NB4 (cell line): ENCODE data around the gene WDR37.
A peak's percentile ranks its signal among the peaks of the same experiment; 100 is the strongest.

Experiments used
- DNase-seq: peaks from one replicate; pipeline ENCODE4 v3.0.0; 2010; ENCODE audit warnings: low read depth
- H3K4me3 ChIP-seq: one replicate; pipeline ENCODE4 v1.5.1; 2011; ENCODE audit warnings: mild to moderate bottlenecking, low read depth, low read length, moderate library complexity
- CTCF ChIP-seq: IDR thresholded peaks from one replicate; pipeline ENCODE4 v1.5.1; 2012; ENCODE audit warnings: low read depth, low read length
- MYC ChIP-seq: IDR thresholded peaks from 2 replicates; pipeline ENCODE4 v1.6.1; 2011; ENCODE audit warnings: low read depth, low read length
- POLR2A ChIP-seq: IDR thresholded peaks from 2 replicates; pipeline ENCODE4 v1.6.1; 2011; ENCODE audit warnings: mild to moderate bottlenecking; ENCODE audit not compliant: insufficient read length; ENCODE audit errors: extremely low read depth
- TF ChIP-seq, protein P1 (sequence below): IDR thresholded peaks from 2 replicates; pipeline ENCODE4 v1.6.1; 2011; ENCODE audit warnings: low read depth, low read length

The WDR37 gene

DNA sequence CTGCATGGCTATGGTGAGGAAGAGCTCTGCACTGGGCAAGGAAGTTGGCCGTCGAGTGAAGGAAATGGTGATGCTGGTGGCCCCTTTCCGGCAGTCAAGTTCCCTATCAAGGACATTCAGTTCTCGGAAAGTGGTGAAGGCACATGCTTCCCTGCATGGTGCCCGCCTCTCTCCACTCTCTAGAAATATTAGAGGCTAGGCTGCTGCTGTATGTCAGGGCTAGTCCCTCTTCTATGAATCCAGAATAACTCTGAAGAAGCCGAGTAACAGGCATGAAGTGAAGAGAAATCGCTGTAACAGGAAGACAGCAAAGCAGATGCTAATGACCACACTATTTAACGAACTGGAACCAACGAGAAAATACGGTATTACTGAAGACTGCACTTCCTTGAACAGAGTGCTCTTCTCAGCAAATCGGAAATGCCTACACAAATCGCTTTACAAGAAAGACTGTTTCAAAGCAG, 12.6 kb upstream of the WDR37 start:
- TF ChIP-seq, protein P1, sequence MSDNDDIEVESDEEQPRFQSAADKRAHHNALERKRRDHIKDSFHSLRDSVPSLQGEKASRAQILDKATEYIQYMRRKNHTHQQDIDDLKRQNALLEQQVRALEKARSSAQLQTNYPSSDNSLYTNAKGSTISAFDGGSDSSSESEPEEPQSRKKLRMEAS = no peak
- TF ChIP-seq MYC (no peak), POLR2A (no peak), CTCF (no peak)
- DNase-seq = no peak
- no peak overlapping the region for H3K4me3 ChIP-seq

DNA sequence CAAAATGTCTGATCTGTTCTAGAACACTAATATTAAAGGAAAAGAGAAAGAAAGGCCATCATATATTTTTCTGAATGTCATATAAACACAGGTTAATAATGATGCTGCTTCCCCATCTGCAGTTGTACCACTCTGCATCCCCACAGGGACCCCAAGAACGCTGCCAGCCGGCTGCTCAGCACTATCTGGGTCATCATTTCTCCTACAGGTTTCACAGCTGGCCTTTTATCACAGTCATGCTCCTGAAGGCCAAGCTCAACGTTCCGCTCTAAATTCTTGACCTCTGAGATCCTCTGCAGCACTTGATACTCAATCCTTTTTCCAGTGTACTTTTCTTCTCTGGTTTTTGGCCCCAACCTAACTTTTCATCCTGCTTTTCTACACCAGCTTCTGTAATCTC, 12.0 kb upstream of the WDR37 start:
- no peak for DNase-seq

GRCh38 chr10:1044964-1045363, 11.2 kb upstream of the WDR37 start:
- H3K4me3 ChIP-seq = peak overlapping the region; percentile 28
- TF ChIP-seq MYC (no peak), POLR2A (no peak), CTCF (no peak)
- TF ChIP-seq, protein P1 = no peak
- no peak for DNase-seq

More for the DNA sequence above, 12.0 kb upstream of the WDR37 start:
- no peak overlapping the region for H3K4me3 ChIP-seq
- TF ChIP-seq CTCF (no peak), MYC (no peak), POLR2A (no peak)
- TF ChIP-seq, protein P1 = no peak

DNA sequence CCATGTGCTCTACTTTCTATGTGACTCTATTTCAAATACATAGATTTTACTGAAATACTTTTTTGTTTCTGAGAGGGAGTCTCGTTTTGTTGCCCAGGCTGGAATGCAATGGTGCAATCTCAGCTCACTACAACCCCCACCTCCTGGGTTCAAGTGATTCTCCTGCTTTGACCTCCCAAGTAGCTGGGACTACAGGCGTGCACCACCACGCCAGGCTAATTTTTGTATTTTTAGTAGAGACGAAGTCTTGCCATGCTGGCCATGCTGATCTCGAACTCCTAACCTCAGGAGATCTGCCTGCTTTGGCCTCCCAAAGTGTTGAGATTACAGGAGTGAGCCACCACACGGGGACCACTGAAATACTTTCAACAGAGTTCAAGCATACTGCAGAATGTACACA, 10.8 kb upstream of the WDR37 start:
- TF ChIP-seq POLR2A (no peak), CTCF (no peak), MYC (no peak)
- TF ChIP-seq, protein P1 = no peak
- peak overlapping the region; percentile 49 for H3K4me3 ChIP-seq

GRCh38 chr10:1047937-1048336, 8.2 kb upstream of the WDR37 start:
- TF ChIP-seq, protein P1 = no peak
- no peak for TF ChIP-seq MYC
- TF ChIP-seq CTCF = no peak
- TF ChIP-seq POLR2A = no peak
- DNase-seq = peak; percentile 18
- peak overlapping the region; percentile 94 for H3K4me3 ChIP-seq

More for the DNA sequence above, 10.8 kb upstream of the WDR37 start:
- no peak for DNase-seq

GRCh38 chr10:1048349-1048731, 7.8 kb upstream of the WDR37 start:
- TF ChIP-seq MYC (no peak), POLR2A (no peak), CTCF (no peak)
- TF ChIP-seq, protein P1 = no peak
- H3K4me3 ChIP-seq = peak overlapping the region; percentile 94
- DNase-seq = no peak
